ENCODE results near the gene WAS. TPM values are rescaled to one million over a fixed set of nuclear protein-coding genes. Genes with fewer than 3 reads are reported as not detected.

The WAS gene
- polyA plus RNA-seq, 2 of the 4 experiments (the other 2 are of a cell fraction): 0.05 to 0.44 TPM

DNA sequence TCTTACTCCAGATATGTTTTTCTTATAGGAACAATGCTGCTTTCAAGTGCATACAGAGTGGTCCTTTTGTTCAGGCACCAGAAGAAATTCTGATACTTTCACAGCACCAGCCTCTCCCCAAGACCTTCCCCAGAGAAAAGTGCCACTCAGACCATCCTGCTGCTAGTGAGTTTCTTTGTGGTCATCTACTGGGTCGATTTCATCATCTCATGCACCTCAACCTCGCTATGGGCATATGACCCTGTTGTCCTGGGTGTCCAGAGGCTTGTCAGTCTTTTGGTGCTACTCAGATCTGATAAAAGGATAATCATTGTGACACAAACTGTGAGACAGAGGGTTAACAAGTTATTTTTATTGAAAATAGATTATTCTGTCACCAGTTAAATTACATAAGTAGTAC lies 46.8 kb upstream of the WAS start:
- H3K9me3 ChIP-seq: no peaks in the 10 kb centered on the region
- ChIA-PET POLR2A (no interaction called here), CTCF (no interaction called here)
- no peak for ATAC-seq
- WGBS (ENCODE audit: missing lambda C conversion rate): 10% methylated on average over 2 of the region's 2 CpGs
- no peak for DNase-seq (ENCODE audit: low read depth in 1 of 2, low spot score in 1 of 2)
- peak; percentile 13 for FAIRE-seq
- H3K4me1 ChIP-seq: peaks cover 3% of the 10 kb centered on the region; the same call in 1 of the 3 replicates
- no peak for TF ChIP-seq MAZ (IDR thresholded peaks at IDR 0.05; ENCODE audit: borderline replicate concordance, low read depth, low read length)
- TF ChIP-seq POLR2AphosphoS2 (conservative IDR thresholded peaks at IDR 0.05; ENCODE audit: low read length): no peak
- TF ChIP-seq, protein P1, sequence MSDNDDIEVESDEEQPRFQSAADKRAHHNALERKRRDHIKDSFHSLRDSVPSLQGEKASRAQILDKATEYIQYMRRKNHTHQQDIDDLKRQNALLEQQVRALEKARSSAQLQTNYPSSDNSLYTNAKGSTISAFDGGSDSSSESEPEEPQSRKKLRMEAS (IDR thresholded peaks at IDR 0.05): no peak
- TF ChIP-seq ZC3H11A (IDR thresholded peaks at IDR 0.05): no peak
- TF ChIP-seq FOSL2 (IDR thresholded peaks at IDR 0.05): no peak
- TF ChIP-seq FOSL2 (CRISPR knock-in tag; IDR thresholded peaks at IDR 0.05): no peak
- TF ChIP-seq, protein P2, sequence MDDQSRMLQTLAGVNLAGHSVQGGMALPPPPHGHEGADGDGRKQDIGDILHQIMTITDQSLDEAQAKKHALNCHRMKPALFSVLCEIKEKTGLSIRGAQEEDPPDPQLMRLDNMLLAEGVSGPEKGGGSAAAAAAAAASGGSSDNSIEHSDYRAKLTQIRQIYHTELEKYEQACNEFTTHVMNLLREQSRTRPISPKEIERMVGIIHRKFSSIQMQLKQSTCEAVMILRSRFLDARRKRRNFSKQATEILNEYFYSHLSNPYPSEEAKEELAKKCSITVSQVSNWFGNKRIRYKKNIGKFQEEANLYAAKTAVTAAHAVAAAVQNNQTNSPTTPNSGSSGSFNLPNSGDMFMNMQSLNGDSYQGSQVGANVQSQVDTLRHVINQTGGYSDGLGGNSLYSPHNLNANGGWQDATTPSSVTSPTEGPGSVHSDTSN (IDR thresholded peaks at IDR 0.05): no peak
- no peak for TF ChIP-seq ZSCAN20 (CRISPR knock-in tag; IDR thresholded peaks at IDR 0.05)
- no peak for TF ChIP-seq HOXB13 (CRISPR knock-in tag; IDR thresholded peaks at IDR 0.05; ENCODE audit: low read depth)
- no peak for TF ChIP-seq HDAC2 (IDR thresholded peaks at IDR 0.05)
- no peak for TF ChIP-seq E2F6 (IDR thresholded peaks at IDR 0.05; ENCODE audit: borderline replicate concordance, low read depth)
- TF ChIP-seq TP53 (CRISPR knock-in tag; IDR thresholded peaks at IDR 0.05): no peak
- no peak for TF ChIP-seq RARB (CRISPR knock-in tag; IDR thresholded peaks at IDR 0.05)
- no peak for TF ChIP-seq SREBF2 (IDR thresholded peaks at IDR 0.05)
- no peak for TF ChIP-seq ZNF302 (CRISPR knock-in tag; IDR thresholded peaks at IDR 0.05)
- H3K4me2 ChIP-seq: 0 out of 3 replicates have a peak overlapping the region, but pooled peaks have one; percentile 28
- H3K4me3 ChIP-seq: no peak overlapping the region
- no peak overlapping the region for H3K27ac ChIP-seq

DNA sequence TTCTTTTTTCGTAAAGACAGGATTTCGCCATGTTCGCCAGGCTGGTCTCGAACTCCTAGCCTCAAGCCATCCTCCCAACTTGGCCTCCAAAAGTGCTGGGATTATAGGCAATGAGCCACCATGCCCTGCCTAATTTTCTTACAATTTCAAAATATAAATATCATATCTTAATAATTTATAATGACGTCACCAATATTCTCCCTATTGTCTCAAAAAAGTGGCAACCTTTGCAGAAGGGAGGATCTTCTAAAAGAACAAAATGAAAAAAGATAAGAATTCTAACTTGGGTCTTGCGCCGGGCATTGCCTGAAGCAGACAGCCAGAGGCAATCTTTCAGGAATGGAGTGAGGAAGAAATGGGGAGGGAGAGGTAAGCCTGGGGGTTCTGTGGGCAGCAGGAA lies 37.9 kb upstream of the WAS start:
- FAIRE-seq (no peak), DNase-seq (ENCODE audit: low read depth in 1 of 2, low spot score in 1 of 2) (no peak), ATAC-seq (no peak)
- WGBS (ENCODE audit: missing lambda C conversion rate): 80% methylated on average over 7 of the region's 7 CpGs
- ChIA-PET CTCF (interaction anchor here (1.0 kb wide), 1 partner anchor 9 kb away, joined by 3 read pairs; no protein-coding TSS in a partner anchor), POLR2A (interaction anchor here (0.5 kb wide), 1 partner anchor 254 kb away, joined by 3 read pairs; no protein-coding TSS in a partner anchor)
- H3K4me1 ChIP-seq: no peaks in the 10 kb centered on the region
- no peaks in the 10 kb centered on the region for H3K9me3 ChIP-seq
- no peak overlapping the region for H3K4me3 ChIP-seq
- H3K27ac ChIP-seq: no peak overlapping the region
- H3K4me2 ChIP-seq: no peak overlapping the region
- TF ChIP-seq JUN (IDR thresholded peaks at IDR 0.05): no peak
- no peak for TF ChIP-seq CTCF (IDR thresholded peaks at IDR 0.05)
- TF ChIP-seq EHMT2 (IDR thresholded peaks at IDR 0.05; ENCODE audit: low read depth): no peak
- no peak for TF ChIP-seq POLR2A (IDR thresholded peaks at IDR 0.05; ENCODE audit: low read length)
- no peak for TF ChIP-seq FOSB (CRISPR knock-in tag; IDR thresholded peaks at IDR 0.05)
- TF ChIP-seq CBX8 (IDR thresholded peaks at IDR 0.05): no peak
- no peak for TF ChIP-seq ESRRA (IDR thresholded peaks at IDR 0.05; ENCODE audit: borderline replicate concordance, low read length)
- no peak for TF ChIP-seq ZFP36 (IDR thresholded peaks at IDR 0.05; ENCODE audit: borderline replicate concordance, partially characterized antibody)
- TF ChIP-seq FOXS1 (CRISPR knock-in tag; IDR thresholded peaks at IDR 0.05): no peak
- TF ChIP-seq SMC3 (IDR thresholded peaks at IDR 0.05): no peak
- TF ChIP-seq GATA3 (IDR thresholded peaks at IDR 0.05; ENCODE audit: borderline replicate concordance): no peak
- no peak for TF ChIP-seq HOXB13 (CRISPR knock-in tag; IDR thresholded peaks at IDR 0.05; ENCODE audit: low read depth)

Measured in A549 (cell line).